Fibroblast of peridontal ligament (primary cell): Measurements from ENCODE around the gene STBD1.
A peak's percentile ranks its signal among the peaks of the same experiment; 100 is the strongest.
"Not testable (repeated sequence)": the region's sequence is repeated elsewhere in the genome, so short reads cannot be mapped to it uniquely, and the experiment has no call there.

Experiments used
- DNase-seq: peaks from one replicate; pipeline ENCODE4 v3.0.0-alpha.2; 2010; ENCODE audit errors: extremely low read depth

STBD1 gene

GRCh38 chr4:76283900-76284299, 22.6 kb upstream of the STBD1 start:
- no peak for DNase-seq

GRCh38 chr4:76287811-76288210, 18.7 kb upstream of the STBD1 start:
- DNase-seq = not testable (repeated sequence)

- no peak for DNase-seq
Measured at GRCh38 chr4:76292730-76293129, 13.8 kb upstream of the STBD1 start.

- DNase-seq = peak; percentile 31
Measured at GRCh38 chr4:76293772-76294171, 12.8 kb upstream of the STBD1 start.

GRCh38 chr4:76296286-76296820, 10.2 kb upstream of the STBD1 start:
- no peak for DNase-seq

- DNase-seq = no peak
Measured at GRCh38 chr4:76298227-76298626, 8.3 kb upstream of the STBD1 start.

GRCh38 chr4:76300012-76300411, 6.5 kb upstream of the STBD1 start:
- no peak for DNase-seq

GRCh38 chr4:76301068-76301774, 5.3 kb upstream of the STBD1 start:
- DNase-seq = peak; percentile 80

- no peak for DNase-seq
Measured at GRCh38 chr4:76301775-76302162, 4.8 kb upstream of the STBD1 start.

- peak; percentile 9 for DNase-seq
Measured at GRCh38 chr4:76302826-76303438, 3.6 kb upstream of the STBD1 start.

GRCh38 chr4:76305033-76305687, 1.4 kb upstream of the STBD1 start:
- no peak for DNase-seq

GRCh38 chr4:76306882-76307659, 538 bp downstream of the STBD1 start:
- DNase-seq = peak; percentile 46

GRCh38 chr4:76307660-76308014, 1.1 kb downstream of the STBD1 start:
- no peak for DNase-seq

- DNase-seq = no peak
Measured at GRCh38 chr4:76308548-76308947, 2.0 kb downstream of the STBD1 start.

GRCh38 chr4:76309939-76310550, 3.5 kb downstream of the STBD1 start:
- no peak for DNase-seq

- DNase-seq = no peak
Measured at GRCh38 chr4:76310683-76311082, 4.2 kb downstream of the STBD1 start.

GRCh38 chr4:76311896-76312331, 5.4 kb downstream of the STBD1 start:
- no peak for DNase-seq

GRCh38 chr4:76312457-76312856, 5.9 kb downstream of the STBD1 start:
- no peak for DNase-seq

- DNase-seq = no peak
Measured at GRCh38 chr4:76313547-76313946, 7.0 kb downstream of the STBD1 start.

- no peak for DNase-seq
Measured at GRCh38 chr4:76315267-76315918, 8.9 kb downstream of the STBD1 start.

- no peak for DNase-seq
Measured at GRCh38 chr4:76316131-76316530, 9.6 kb downstream of the STBD1 start.
